GM18868 (cell line): Measurements from ENCODE around the gene PDGFA.

Experiments
- ATAC-seq: cut with Tn5 transposase; IDR thresholded peaks from one replicate; pipeline ENCODE4 v1.9.1; 2021; ENCODE audit warnings: mild to moderate bottlenecking, moderate library complexity; ENCODE audit not compliant: unreplicated experiment

Gene PDGFA

GRCh38 chr7:505171-505570 is 14.5 kb downstream of the PDGFA start:
- ATAC-seq: no peak

DNA sequence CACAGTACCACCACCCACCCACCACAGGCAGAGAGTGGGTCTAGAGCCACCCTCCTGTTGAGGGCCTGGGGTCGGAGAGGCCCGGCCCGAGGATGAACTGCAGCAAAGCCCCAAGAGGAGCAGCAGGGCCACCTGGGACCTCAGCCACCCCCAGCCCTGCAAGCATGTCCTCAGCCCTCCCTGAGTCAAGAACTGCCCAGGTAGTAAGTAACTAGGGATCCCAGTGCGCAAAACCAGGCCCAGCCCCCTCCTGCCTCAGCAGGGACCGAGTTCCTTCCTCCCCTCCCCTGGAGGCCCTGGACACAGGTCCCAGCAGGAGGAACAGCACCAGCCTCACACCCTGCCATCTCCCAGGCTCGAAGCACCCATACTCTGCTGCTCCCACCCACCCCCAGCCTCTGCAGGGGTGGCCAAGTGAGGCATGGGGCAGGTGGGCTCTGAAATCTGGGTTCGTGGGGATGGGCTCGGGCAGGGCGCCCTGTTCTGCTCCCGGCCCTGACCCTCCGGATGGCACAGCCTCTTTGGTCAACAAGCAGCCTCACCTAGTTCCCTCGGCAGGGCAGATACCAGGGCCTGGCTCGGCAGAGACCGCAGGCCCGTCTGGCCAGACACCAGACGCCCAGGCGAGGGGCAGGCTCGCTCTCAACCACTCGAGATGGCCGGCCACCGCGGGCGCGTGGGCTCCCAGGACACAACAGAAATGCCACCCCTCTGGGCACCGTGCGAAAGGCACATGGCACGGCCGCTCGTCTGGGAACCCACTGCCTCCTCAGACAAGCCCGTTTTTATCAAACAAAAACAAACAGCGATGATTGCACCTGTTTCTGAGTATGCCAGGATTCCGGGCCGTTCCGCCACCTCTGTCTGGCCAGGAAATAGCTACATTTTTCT is 15.2 kb downstream of the PDGFA start:
- no peak for ATAC-seq

DNA sequence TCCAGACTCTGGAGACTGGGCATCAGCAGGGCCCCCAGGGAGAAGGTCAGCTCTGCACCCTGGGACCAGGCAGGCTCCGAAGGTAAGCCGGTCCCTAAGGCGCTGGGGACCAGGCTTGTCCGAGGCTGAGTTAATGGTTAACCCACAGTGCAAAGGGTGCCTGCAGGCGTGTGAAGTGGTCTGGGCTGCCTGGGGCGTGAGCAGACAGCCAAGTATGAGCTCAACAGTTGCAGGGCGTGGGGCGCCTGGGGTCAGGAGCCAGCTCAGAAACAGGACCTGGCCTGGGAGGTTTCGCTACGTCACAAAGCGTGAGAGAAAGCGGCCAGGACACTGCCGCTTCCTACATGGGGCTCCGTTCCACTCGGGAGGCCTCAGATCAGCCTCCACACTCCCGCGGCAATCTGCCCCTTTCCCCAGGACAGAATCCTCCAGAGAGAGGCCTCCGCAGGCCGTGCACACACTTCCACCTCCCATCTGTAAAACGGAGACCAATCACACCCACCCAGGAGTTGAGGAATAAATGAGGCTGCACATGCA is 16.0 kb downstream of the PDGFA start:
- ATAC-seq: no peak

DNA sequence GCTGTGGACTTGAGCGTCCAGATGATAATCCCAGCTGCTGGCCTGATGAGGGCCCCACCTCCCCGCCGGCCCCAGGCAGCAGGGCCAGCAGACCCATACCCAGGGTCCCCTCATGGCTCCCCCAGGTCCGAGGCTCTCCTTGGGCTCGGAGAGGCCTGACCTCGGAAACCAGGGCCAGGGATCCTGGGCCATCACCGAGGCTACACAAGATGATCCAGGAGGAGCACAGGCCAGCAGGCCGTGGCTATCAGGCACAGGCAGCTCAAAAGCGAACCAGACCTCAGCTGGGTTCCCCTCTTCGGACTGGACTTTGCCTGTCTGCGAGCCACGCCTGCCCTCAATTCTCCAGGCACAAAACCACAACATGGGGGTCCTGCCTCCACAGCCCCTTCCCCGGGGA is 17.4 kb downstream of the PDGFA start:
- no peak for ATAC-seq

DNA sequence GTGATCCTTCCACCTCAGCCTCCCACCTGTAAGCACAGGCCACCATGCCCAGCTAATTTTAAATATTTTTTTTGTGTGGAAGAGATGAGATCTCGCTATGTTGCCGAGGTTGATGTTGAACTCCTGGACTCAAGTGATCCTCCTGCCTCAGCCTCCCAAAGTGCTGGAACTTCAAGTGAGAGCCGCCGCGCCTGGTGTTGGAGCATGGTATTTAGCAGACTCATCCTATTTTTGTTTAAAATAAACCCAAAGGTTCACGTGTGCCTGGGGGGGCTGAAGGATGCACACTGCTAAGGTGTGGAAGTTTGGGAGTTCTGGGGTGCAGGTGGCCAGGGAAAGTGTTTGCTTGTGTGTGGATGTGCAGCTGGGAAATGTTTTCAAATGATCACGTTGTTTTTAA is 18.1 kb downstream of the PDGFA start:
- no peak for ATAC-seq

DNA sequence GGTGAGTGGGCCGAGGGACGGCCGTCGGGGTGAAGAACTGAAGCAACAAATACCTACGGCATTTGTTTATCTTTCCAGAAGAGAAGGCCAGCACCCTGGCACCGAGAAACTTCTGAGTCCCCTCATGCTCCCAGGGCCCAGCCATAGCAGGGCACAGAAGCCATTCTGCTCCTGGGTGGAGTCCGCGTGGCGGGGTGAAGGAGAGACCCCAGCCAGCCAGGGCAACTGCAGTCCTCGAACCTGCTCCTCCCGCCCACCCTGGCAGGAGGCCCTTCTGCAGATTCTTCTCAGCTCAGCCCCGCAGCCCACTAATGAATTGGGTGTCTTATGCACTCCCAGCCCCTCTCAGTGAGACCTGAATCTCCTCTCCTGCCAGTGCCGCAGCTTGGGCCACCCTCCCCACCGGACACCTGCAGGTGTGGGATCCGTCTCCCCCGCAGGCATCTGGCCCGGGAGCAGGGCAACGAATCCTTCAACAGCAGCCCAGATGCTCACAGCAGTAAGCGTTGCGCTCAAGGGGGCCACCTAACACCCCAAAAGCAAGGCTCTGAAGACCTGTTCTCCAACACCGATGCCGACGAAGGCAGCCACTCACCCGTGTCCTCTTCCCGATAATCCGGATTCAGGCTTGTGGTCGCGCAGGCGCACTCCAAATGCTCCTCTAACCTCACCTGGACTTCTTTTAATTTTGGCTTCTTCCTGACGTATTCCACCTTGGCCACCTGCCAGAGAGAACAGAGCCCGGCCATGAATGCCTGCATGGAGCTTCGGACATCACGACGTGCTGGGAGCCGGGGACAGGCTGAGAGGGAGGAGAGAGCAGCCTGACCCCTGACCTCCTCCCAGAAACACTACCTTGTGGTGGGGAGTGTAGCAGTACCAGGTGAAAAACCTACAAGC is 18.9 kb downstream of the PDGFA start:
- no peak for ATAC-seq

- no peak for ATAC-seq
Measured at GRCh38 chr7:499853-500485, 19.7 kb downstream of the PDGFA start.

GRCh38 chr7:498678-499641 is 20.7 kb downstream of the PDGFA start:
- ATAC-seq: no peak

GRCh38 chr7:497946-498655 is 21.5 kb downstream of the PDGFA start:
- ATAC-seq: no peak

DNA sequence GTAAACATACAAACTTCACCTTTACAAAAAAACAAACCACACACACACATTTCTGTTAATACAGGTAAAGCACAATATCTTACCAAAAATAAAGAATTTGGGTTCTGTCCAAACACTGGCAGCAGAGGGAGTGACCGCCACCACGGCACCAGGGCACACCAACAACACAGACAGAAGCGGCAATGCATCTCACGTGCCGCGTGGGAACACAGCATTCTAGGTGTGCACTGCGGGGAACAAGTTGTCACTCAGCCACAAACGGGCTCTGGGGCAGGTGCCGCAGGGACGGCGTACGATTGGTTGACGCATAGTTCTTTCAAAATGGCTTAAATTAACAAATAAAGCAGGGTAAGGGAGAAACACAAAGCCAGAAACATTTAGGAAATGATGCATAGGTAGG is 22.3 kb downstream of the PDGFA start:
- no peak for ATAC-seq

GRCh38 chr7:496528-497295 is 22.9 kb downstream of the PDGFA start:
- ATAC-seq: no peak

DNA sequence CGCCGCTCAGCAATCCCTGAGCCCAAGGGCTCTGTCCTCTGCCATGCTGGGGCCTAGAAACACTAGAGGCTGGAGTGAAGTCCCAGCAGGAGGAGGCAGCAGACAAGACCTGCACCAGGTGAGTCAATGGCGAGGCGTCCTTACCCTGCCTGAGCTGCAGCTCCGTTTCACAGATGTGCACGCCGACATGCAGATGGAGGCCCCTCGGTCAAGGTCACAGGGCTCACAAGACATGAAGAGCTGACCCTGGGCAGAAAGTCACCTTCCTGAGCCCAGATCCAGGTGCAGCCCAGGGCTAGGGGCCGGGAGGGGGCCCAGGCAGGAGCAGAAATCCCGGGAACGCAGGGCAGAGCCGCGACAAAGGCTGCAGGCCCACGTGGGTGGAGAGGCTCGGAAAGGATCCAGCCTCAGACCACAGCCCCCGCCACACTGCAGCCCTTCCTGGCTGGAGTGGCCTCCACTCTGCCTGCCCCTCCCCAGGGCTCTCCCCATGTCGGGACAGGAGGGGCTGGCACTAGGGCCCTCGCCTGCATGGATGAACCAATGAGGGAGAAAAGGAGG is 23.8 kb downstream of the PDGFA start:
- ATAC-seq: no peak

DNA sequence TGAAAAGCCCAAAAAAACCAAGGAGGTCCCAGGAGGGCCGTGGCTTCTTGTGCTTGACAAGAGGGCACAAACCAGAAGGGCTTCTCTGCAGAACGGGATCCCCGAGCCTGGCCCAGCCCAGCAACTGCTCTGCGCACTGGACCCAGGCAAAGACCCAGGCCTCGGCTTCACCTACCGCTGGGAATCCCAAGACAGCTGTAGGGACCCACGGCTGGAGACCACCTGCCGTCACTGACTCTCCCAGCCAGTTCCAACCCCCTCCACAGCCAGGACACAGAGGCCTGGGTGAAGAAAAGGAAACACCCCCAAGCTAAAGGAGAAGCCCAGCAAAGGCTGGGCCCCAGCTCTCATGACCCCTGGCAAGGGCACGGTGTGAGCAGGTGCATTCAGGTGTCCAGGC is 24.3 kb downstream of the PDGFA start:
- no peak for ATAC-seq

- ATAC-seq: no peak
Measured at GRCh38 chr7:494906-495305, 24.7 kb downstream of the PDGFA start.

GRCh38 chr7:494259-494687 is 25.4 kb downstream of the PDGFA start:
- ATAC-seq: no peak

DNA sequence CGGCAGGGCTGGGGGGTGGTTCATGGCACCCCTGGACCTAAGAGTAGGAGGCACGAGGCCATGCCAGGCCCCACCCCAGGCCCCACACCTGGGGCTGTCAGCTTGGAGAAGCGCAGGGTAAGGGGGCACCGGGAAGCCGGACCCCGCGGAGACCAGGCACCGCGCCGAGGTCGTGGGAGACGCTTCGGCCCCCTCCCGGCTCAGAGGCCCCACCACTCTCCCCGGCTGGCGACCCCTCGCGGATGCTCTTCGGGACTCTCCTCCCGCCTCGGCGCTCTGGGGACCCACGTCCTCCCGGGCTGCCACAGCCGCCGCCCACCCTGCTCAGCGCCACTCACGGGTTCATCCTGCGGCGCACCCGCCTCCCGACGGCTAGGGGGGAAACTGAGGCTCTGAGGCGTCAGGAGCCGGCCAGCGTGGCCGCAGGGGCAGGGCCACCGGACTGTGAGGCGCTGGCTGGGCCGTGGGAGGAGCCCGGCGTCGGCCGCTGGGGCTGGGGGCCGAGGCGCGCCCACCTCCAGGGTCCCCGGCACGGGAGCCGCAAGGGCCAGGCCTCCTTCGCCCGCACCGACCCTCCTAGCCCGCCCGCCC is 25.9 kb downstream of the PDGFA start:
- no peak for ATAC-seq

DNA sequence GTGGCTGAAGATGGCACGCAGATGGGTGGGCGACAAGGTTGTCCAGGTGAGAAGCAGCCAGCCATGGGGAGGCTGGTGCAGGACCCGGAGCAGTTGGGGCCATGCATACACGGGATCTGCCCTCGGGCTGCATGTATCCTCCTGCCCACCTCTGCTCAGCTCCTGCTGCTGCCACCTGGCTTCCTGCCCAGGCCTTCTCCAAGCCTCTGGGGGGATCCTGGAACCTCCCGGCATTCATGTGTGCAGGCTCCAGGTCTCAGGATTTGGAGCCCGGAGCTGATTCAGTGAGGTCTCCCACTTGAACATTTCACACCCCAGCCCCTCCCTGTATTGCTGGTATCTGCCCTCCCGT is 27.0 kb downstream of the PDGFA start:
- no peak for ATAC-seq
